Heart left ventricle (tissue), 13 donors: Measurements from ENCODE around the gene SH3BP2.

Experiments used
- POLR2A ChIP-seq, 2 donors: fragments of 450-650 bp; IDR thresholded peaks; one replicate each; pipeline ENCODE4 v1.6.1; 2017; ENCODE audit warnings: antibody characterized with exemption in 2 of 2, mild to moderate bottlenecking in 2 of 2, moderate library complexity in 2 of 2
- TF ChIP-seq, protein P1 (sequence below), 12 donors: fragments of 200-600 bp; sonication (generic) in 4 of 12; IDR thresholded peaks; one replicate each; pipeline versions ENCODE4 v1.5.0 to v1.8.0; 2018 to 2022; ENCODE audit warnings: antibody characterized with exemption in 12 of 12, mild to moderate bottlenecking in 5 of 12
- donor health status: ischemic (EF 13 %, LVEDD 7.1; RV severe dilation, severe dysfunction).
- donor health status: DM: no; HTN: yes; CAD: no.
- donor health status: DM: no; HTN: no; CAD: no.
- donor health status: ischemic (EF 25% LVEDD 6.9; RV normal size, moderate dysfunction).
- donor health status: ischemic (EF 25% LVEDD 5.7; RV mildly dilated, moderate dysfunction).
- donor health status: ischemic (EF 35%, LVEDD 5.7; RV mildly dilated, moderate dysfunction).
- donor health status: nonischemic (EF 11% LVEDD 7.7; RV severe dilation, severe dysfunction).
- donor health status: DM: yes; HTN: yes; CAD: no.
- donor health status: PGD.
- donor health status: ischemic (EF 29% LVEDD 5.4; RV normal size, mild dysfunction).
- donor health status: nonischemic (EF 23%, LVEDD 6.1; RV moderate dilation, normal function).

DNA sequence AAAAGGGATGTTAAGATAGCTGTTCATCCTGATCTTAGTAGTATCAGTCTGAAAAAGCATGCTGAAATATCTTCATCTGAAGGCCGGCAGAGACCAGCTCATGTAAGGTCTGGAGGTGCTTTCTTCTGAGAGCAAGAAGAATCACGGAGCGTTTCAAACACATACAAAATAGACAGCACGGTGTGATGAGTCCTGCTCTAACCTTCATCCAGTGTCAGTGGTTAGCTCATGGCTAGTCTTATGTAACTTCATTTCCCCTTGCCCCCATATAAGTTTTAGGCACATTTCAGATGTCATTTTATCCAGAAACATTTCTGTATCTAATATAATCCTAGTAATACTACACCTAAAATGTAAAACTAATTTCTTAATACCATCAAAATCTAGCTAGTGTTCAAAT is 78.6 kb downstream of the SH3BP2 start:
- TF ChIP-seq, protein P1, sequence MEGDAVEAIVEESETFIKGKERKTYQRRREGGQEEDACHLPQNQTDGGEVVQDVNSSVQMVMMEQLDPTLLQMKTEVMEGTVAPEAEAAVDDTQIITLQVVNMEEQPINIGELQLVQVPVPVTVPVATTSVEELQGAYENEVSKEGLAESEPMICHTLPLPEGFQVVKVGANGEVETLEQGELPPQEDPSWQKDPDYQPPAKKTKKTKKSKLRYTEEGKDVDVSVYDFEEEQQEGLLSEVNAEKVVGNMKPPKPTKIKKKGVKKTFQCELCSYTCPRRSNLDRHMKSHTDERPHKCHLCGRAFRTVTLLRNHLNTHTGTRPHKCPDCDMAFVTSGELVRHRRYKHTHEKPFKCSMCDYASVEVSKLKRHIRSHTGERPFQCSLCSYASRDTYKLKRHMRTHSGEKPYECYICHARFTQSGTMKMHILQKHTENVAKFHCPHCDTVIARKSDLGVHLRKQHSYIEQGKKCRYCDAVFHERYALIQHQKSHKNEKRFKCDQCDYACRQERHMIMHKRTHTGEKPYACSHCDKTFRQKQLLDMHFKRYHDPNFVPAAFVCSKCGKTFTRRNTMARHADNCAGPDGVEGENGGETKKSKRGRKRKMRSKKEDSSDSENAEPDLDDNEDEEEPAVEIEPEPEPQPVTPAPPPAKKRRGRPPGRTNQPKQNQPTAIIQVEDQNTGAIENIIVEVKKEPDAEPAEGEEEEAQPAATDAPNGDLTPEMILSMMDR (IDR thresholded peaks at IDR 0.05) = no peak
- no peak for TF ChIP-seq POLR2A (IDR thresholded peaks at IDR 0.05)
